HEK293T (cell line): ENCODE data around the gene HNRNPU.
A peak's percentile ranks its signal among the peaks of the same experiment; 100 is the strongest.

Experiments
- CTCF ChIA-PET: fragments of 350-600 bp; formaldehyde crosslinking; extraction: SDS; loops from one replicate; lab custom pipeline; 2021; ENCODE audit warnings: antibody characterized with exemption, inconsistent platforms; lab: Yijun Ruan, JAX
- POLR2A ChIA-PET: fragments of 350-600 bp; formaldehyde crosslinking; extraction: SDS; loops from one replicate; lab custom pipeline; 2020; ENCODE audit warnings: antibody characterized with exemption, inconsistent platforms; lab: Yijun Ruan, JAX
- DNase-seq: peaks from one replicate; pipeline ENCODE4 v3.0.0; 2012; ENCODE audit warnings: mixed read lengths; ENCODE audit errors: extremely low spot score
- ARNT ChIP-seq: fragments of 450-650 bp; IDR thresholded peaks from 2 replicates; pipeline ENCODE4 v1.6.1; 2017; ENCODE audit warnings: mild to moderate bottlenecking
- BHLHE40 ChIP-seq: fragments of 450-650 bp; IDR thresholded peaks from 2 replicates; pipeline ENCODE4 v1.6.1; 2016; ENCODE audit warnings: mild to moderate bottlenecking, moderate library complexity, borderline replicate concordance
- CTBP1 ChIP-seq: fragments of 450-650 bp; IDR thresholded peaks from 2 replicates; pipeline ENCODE4 v1.6.1; 2016; ENCODE audit warnings: borderline replicate concordance
- ELF4 ChIP-seq: fragments of 450-650 bp; IDR thresholded peaks from 2 replicates; pipeline ENCODE4 v1.6.1; 2017; ENCODE audit warnings: antibody characterized with exemption
- FOXA1 ChIP-seq: fragments of 450-650 bp; IDR thresholded peaks from 2 replicates; pipeline ENCODE4 v1.6.1; 2016; ENCODE audit warnings: mild to moderate bottlenecking
- FOXK2 ChIP-seq: fragments of 450-650 bp; IDR thresholded peaks from 2 replicates; pipeline ENCODE4 v1.6.1; 2016; ENCODE audit warnings: mild to moderate bottlenecking
- FOXM1 ChIP-seq: fragments of 450-650 bp; IDR thresholded peaks from 2 replicates; pipeline ENCODE4 v1.6.1; 2017; ENCODE audit warnings: mild to moderate bottlenecking, borderline replicate concordance
- HDGF ChIP-seq: fragments of 450-650 bp; IDR thresholded peaks from 2 replicates; pipeline ENCODE4 v1.6.1; 2017; ENCODE audit warnings: antibody characterized with exemption, borderline replicate concordance
- L3MBTL2 ChIP-seq: fragments of 450-650 bp; conservative IDR thresholded peaks from 2 replicates; pipeline ENCODE4 v1.6.1; 2016; ENCODE audit warnings: mild to moderate bottlenecking
- LEF1 ChIP-seq: fragments of 450-650 bp; IDR thresholded peaks from 2 replicates; pipeline ENCODE4 v1.6.1; 2017; ENCODE audit warnings: mild to moderate bottlenecking, borderline replicate concordance
- NFRKB ChIP-seq: fragments of 450-650 bp; IDR thresholded peaks from 2 replicates; pipeline ENCODE4 v1.6.1; 2016; ENCODE audit warnings: mild to moderate bottlenecking, moderate library complexity
- SP1 ChIP-seq: fragments of 450-650 bp; IDR thresholded peaks from 2 replicates; pipeline ENCODE4 v1.6.1; 2017
- SUZ12 ChIP-seq: fragments of 450-650 bp; IDR thresholded peaks from 2 replicates; pipeline ENCODE4 v1.6.1; 2016; ENCODE audit warnings: mild to moderate bottlenecking
- TARDBP ChIP-seq: fragments of 450-650 bp; IDR thresholded peaks from 2 replicates; pipeline ENCODE4 v1.6.1; 2016
- ZNF384 ChIP-seq: fragments of 450-650 bp; IDR thresholded peaks from 2 replicates; pipeline ENCODE4 v1.6.1; 2016
- TF ChIP-seq, protein P1 (sequence below): fragments of 450-650 bp; IDR thresholded peaks from 2 replicates; pipeline ENCODE4 v1.6.1; 2016

HNRNPU gene

GRCh38 chr1:244864253-244865027, at the start of gene HNRNPU:
TSS of gene HNRNPU (minus strand) at chr1:244864543. CDS start at chr1:244864307, 236 bp downstream.
- TF ChIP-seq L3MBTL2 (0 out of 2 replicates have a peak, but pooled peaks have one; percentile 22), ARNT (no peak)
- TF ChIP-seq, protein P1, sequence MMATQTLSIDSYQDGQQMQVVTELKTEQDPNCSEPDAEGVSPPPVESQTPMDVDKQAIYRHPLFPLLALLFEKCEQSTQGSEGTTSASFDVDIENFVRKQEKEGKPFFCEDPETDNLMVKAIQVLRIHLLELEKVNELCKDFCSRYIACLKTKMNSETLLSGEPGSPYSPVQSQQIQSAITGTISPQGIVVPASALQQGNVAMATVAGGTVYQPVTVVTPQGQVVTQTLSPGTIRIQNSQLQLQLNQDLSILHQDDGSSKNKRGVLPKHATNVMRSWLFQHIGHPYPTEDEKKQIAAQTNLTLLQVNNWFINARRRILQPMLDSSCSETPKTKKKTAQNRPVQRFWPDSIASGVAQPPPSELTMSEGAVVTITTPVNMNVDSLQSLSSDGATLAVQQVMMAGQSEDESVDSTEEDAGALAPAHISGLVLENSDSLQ, result peak; percentile 88
- CTCF ChIA-PET, result interaction anchor here (1.2 to 2.2 kb wide), 2 partner anchors 16 to 178 kb away, joined by 3 to 7 read pairs; no protein-coding TSS in a partner anchor
- peak; percentile 91 for DNase-seq
- POLR2A ChIA-PET, result interaction anchor here (0.5 to 10.6 kb wide), 25 partner anchors 11 to 402 kb away, joined by 3 to 129 read pairs (median 7); partner anchors contain the start of genes COX20 and DESI2

- no peak for DNase-seq
- ChIA-PET CTCF (no interaction called here), POLR2A (no interaction called here)
- TF ChIP-seq LEF1 (no peak), TARDBP (no peak), ZNF384 (no peak), HDGF (no peak), NFRKB (no peak)
Observed at GRCh38 chr1:244913806-244914205, 49.5 kb upstream of the HNRNPU start.

DNA sequence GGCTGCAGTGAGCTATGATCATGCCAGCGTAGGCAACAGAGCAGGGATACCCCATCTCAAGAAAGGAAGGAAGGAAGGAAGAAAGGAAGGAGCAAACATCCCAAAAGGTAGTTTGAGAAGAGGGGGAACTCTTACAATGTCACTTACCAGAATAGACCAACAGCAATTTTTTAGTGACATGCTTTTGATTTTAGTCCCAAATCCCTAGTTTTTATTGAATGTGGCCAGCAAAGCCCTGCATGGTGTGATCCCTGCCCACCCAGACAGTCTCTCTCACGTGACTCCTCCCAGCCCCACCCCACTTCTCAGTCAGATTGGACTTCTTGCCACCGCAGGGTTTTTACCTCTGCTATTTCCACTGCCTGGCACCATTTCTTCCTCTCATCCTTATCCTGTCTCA, 39.8 kb upstream of the HNRNPU start:
- POLR2A ChIA-PET, result no interaction called here
- TF ChIP-seq HDGF (no peak), FOXA1 (no peak), BHLHE40 (no peak)
- TF ChIP-seq, protein P1, result no peak
- CTCF ChIA-PET, result interaction anchor here (0.6 kb wide), 1 partner anchor 9 kb away, joined by 5 read pairs; no protein-coding TSS in a partner anchor
- DNase-seq, result no peak

DNA sequence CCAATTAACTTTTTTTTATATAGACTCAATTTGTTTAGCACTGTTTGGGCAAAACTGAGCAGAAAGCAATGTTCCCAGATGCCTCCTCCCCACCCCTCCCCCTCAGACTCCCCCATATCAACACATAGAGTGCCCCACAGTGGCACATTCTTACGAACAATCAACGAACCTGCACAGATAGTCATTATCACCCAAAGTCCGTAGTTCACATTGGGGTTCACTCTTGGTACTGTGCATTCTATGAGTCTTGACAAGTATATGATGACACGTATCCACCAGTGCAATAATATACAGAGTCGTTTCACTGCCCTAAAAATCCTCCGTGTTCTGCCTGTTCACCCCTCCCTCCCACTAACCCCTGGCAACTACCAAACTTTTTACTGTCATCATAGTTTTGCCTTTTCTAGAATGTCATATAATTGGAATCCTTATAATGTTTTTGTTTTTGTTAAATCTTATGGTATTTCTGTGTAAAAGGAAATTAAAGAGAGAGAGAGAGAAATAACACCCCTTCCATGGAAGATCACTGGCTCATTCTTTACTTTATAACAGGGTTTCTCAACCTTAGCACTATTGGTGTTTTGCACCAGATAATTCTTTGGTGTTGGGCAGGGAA, 37.2 kb upstream of the HNRNPU start:
- no peak for TF ChIP-seq FOXM1
- TF ChIP-seq FOXK2, result no peak
- TF ChIP-seq SP1, result no peak
- TF ChIP-seq ZNF384, result no peak
- TF ChIP-seq ELF4, result no peak
- no peak for TF ChIP-seq HDGF
- TF ChIP-seq TARDBP, result no peak
- no peak for TF ChIP-seq FOXA1
- no peak for TF ChIP-seq L3MBTL2
- no peak for DNase-seq
- POLR2A ChIA-PET, result no interaction called here
- CTCF ChIA-PET, result no interaction called here

GRCh38 chr1:244897476-244898254, 33.3 kb upstream of the HNRNPU start:
- ChIA-PET POLR2A (interaction anchor here (1.2 to 1.9 kb wide), 3 partner anchors 29 to 74 kb away, joined by 4 to 7 read pairs (median 6); partner anchors contain the start of gene HNRNPU), CTCF (interaction anchor here (1.3 kb wide), 1 partner anchor 20 kb away, joined by 3 read pairs; no protein-coding TSS in a partner anchor)
- no peak for TF ChIP-seq ZNF384
- TF ChIP-seq SUZ12, result no peak
- TF ChIP-seq, protein P1, result peak; percentile 83
- DNase-seq, result no peak

DNA sequence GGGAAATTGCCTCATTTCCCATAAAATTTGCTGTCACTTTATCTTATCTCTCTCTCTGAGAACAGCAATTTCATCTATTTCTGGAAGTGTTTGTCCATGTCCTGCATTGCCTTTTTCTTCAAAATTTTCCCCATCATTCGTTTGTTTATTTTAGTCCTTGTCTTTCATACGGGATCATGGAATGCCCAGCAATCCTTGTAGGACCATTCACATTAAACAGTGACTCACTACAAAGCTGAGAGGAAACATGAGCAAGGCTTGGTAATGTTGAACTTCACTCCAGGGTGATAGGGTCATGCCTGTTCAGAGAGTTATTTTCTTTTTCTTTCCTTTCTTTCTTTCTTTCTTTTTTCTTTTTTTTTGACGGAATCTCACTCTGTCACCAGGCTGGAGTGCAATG, 32.2 kb upstream of the HNRNPU start:
- ChIA-PET POLR2A (interaction anchor here (1.2 kb wide), 2 partner anchors 28 to 32 kb away, joined by 4 to 7 read pairs; partner anchors contain the start of gene HNRNPU), CTCF (interaction anchor here (0.7 kb wide), 1 partner anchor 27 kb away, joined by 3 read pairs; no protein-coding TSS in a partner anchor)
- no peak for DNase-seq
- no peak for TF ChIP-seq HDGF
- TF ChIP-seq, protein P1, result no peak
- no peak for TF ChIP-seq ARNT
- TF ChIP-seq ELF4, result no peak
- TF ChIP-seq NFRKB, result no peak
- no peak for TF ChIP-seq SP1
- no peak for TF ChIP-seq FOXA1
- no peak for TF ChIP-seq TARDBP
- no peak for TF ChIP-seq L3MBTL2
- TF ChIP-seq FOXK2, result no peak
- TF ChIP-seq CTBP1, result no peak
- no peak for TF ChIP-seq LEF1
- no peak for TF ChIP-seq ZNF384
- TF ChIP-seq SUZ12, result no peak
- no peak for TF ChIP-seq FOXM1
- no peak for TF ChIP-seq BHLHE40
